Breast epithelium (tissue), 4 donors: ENCODE data around the gene CHFR. TPM values are rescaled to one million over a fixed set of nuclear protein-coding genes. Genes with fewer than 3 reads are reported as not detected.
"Not testable (repeated sequence)": the region's sequence is repeated elsewhere in the genome, so short reads cannot be mapped to it uniquely, and the experiment has no call there.

Source experiments
- DNase-seq, 2 donors: peaks; one replicate each; pipeline ENCODE4 v3.0.0-alpha.2; 2019; ENCODE audit warnings: low spot score in 2 of 2
- H3K27ac ChIP-seq, 2 donors: fragments of 200-600 bp; sonication (generic) in 1 of 2; one replicate each; pipeline ENCODE4 v1.5.1; 2016 to 2019; ENCODE audit warnings: mild to moderate bottlenecking in 1 of 2
- H3K27me3 ChIP-seq, 2 donors: fragments of 200-600 bp; sonication (generic) in 1 of 2; one replicate each; pipeline versions ENCODE4 v1.5.1 to v1.6.0; 2017 to 2019; ENCODE audit warnings: control low read depth in 1 of 2, mild to moderate bottlenecking in 1 of 2
- H3K36me3 ChIP-seq: fragments of 200-600 bp; one replicate; pipeline ENCODE4 v1.5.1; 2019
- H3K4me1 ChIP-seq, 2 donors: fragments of 200-600 bp; sonication (generic); one replicate each; pipeline ENCODE4 v1.5.1; 2016 to 2019; ENCODE audit warnings: control low read depth in 1 of 2
- H3K4me3 ChIP-seq, 3 donors: fragments of 200-600 bp; sonication (generic); 1 replicate in 2 of 3; 2 replicates in 1 of 3; pipeline ENCODE4 v1.5.1; 2016 to 2019; ENCODE audit warnings: mild to moderate bottlenecking in 3 of 3, moderate library complexity in 2 of 3
- H3K9me3 ChIP-seq, 2 donors: fragments of 200-600 bp; sonication (generic) in 1 of 2; one replicate each; pipeline ENCODE4 v1.5.1; 2016 to 2019; ENCODE audit warnings: control low read depth in 1 of 2
- POLR2A ChIP-seq: fragments of 450-650 bp; IDR thresholded peaks from one replicate; pipeline ENCODE4 v1.6.1; 2016; ENCODE audit warnings: antibody characterized with exemption, mild to moderate bottlenecking, moderate library complexity
- POLR2AphosphoS5 ChIP-seq, 3 donors: sonication (generic); formaldehyde crosslinking; IDR thresholded peaks; one replicate each; pipeline ENCODE4 v1.6.1; 2017; ENCODE audit warnings: antibody characterized with exemption in 3 of 3
- intact Hi-C: fragments of 100-400 bp; cut with DNase I; formaldehyde crosslinking; loops from one replicate; pipeline ENCODE4 v1.15.1; 2023; ENCODE audit warnings: low total_unique reads
- total RNA-seq, 3 donors: library from RNA; depleted of rRNA; stranded (reverse); fragments of >200 nt; gene quantifications; one replicate each; pipeline ENCODE4 v1.1.0, GENCODE V29; 2016
- TF ChIP-seq, protein P1 (sequence below), 3 donors: fragments of 450-650 bp; IDR thresholded peaks; one replicate each; pipeline ENCODE4 v1.5.1; 2016 to 2017; ENCODE audit warnings: antibody characterized with exemption in 3 of 3, mild to moderate bottlenecking in 3 of 3, moderate library complexity in 3 of 3

The CHFR gene
- total RNA-seq, 3 donors from 2014 or later: 22.4 to 36.1 (median 26.5) TPM

DNA sequence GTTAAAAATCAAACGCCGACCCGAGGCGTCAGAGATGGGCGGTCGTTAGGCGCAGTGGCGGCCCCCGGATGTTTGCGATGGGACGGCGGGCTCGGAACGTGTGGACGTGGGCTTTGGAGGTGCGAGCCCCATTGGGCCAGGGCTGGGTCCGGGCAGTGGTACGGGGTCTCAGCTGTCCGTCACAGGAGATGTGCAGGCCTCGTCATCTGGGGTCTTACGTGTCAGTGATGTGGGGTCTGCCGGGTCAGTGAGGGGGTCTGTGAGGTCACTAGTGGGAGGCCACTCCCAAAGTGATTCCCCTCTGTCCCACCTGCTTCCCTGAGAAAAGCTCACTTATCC is 21.6 kb upstream of the CHFR start:
- Histone ChIP-seq H3K4me1 (no peaks in the 10 kb centered on the region), H3K27ac (peak overlapping the region; percentile 80 to 94), H3K27me3 (no peaks in the 10 kb centered on the region), H3K9me3 (peaks cover 18 to 23% of the 10 kb centered on the region in 2 donors), H3K4me3 (peak overlapping the region; percentile 43 to 72 (median 64)), H3K36me3 (no peaks in the 10 kb centered on the region)
- TF ChIP-seq POLR2AphosphoS5 (IDR thresholded peaks at IDR 0.05) (no peak), POLR2A (no peak)
- TF ChIP-seq, protein P1, sequence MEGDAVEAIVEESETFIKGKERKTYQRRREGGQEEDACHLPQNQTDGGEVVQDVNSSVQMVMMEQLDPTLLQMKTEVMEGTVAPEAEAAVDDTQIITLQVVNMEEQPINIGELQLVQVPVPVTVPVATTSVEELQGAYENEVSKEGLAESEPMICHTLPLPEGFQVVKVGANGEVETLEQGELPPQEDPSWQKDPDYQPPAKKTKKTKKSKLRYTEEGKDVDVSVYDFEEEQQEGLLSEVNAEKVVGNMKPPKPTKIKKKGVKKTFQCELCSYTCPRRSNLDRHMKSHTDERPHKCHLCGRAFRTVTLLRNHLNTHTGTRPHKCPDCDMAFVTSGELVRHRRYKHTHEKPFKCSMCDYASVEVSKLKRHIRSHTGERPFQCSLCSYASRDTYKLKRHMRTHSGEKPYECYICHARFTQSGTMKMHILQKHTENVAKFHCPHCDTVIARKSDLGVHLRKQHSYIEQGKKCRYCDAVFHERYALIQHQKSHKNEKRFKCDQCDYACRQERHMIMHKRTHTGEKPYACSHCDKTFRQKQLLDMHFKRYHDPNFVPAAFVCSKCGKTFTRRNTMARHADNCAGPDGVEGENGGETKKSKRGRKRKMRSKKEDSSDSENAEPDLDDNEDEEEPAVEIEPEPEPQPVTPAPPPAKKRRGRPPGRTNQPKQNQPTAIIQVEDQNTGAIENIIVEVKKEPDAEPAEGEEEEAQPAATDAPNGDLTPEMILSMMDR (IDR thresholded peaks at IDR 0.05): no peak
- DNase-seq: no peak
- intact Hi-C loops: no loop called here

DNA sequence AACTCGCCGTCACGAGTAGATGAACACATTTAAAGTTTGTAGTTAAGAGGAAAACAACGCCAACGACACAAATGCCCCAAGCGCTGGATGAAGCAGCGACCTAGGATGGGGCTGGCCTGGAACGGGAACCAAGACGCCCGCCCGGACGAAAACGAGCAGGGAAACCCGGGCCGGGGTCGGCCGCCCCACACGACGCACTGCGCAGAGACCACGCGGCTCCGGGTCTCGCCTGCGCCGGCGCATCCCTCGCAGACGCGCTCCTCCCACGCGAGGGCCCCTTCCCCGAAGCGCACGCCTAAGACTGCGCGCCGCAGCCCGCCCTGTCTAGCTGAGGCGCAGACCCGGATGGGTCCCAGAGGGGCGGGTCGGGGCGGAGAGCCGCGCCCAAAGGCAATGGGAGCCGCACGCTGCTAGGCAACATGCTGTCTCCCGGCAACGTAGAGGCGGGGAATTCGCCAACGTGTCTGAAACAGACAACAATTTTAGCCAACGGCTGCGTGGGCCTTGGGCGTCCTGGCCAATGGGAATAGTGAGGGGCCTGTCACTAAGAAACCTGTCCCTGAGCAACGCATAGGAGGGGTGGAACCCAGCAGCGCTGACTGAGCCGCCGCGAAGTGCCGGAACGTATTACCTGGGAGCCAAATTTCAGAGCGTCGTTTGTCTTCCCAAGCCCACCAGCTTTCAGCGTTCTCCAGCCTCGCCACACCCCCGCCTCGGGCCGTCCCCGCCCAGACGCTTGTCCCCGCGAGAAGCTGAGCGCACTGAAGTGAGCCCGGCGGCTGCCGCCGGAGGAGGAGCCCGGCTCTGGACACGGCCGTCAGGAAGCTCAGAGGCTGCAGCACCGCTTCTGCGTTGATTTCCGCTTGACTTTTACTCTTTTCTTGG is 21.0 kb upstream of the CHFR start:
- peak overlapping the region; percentile 80 to 94 for H3K27ac ChIP-seq
- no peaks in the 10 kb centered on the region for H3K36me3 ChIP-seq
- H3K4me3 ChIP-seq: peak overlapping the region; percentile 43 to 72 (median 64)
- intact Hi-C loops: no loop called here
- peak; percentile 96 to 97 for DNase-seq
- H3K9me3 ChIP-seq: peaks cover 16 to 22% of the 10 kb centered on the region in 2 donors
- no peaks in the 10 kb centered on the region for H3K27me3 ChIP-seq
- TF ChIP-seq, protein P1 (IDR thresholded peaks at IDR 0.05): peak in 1 of 3 donors; percentile 12
- TF ChIP-seq POLR2A: peak; percentile 61
- TF ChIP-seq POLR2AphosphoS5 (IDR thresholded peaks at IDR 0.05): peak; percentile 61 to 85 (median 73)
- no peaks in the 10 kb centered on the region for H3K4me1 ChIP-seq

DNA sequence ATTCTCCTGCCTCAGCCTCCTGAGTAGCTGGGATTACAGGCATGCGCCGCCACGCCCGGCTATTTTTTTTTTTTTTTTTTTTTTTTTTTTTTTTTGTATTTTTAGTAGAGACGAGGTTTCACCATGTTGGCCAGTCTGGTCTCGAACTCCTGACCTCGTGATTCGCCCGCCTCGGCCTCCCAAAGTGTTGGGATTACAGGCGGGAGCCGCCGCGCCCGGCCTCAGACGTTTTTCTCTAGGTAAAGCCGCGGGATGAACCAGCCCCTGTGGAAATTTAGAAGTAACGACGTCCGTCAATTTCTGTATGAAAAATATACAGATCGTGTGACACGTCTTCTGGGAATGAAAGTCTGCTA is 20.4 kb upstream of the CHFR start:
- peaks cover 16 to 19% of the 10 kb centered on the region in 2 donors for H3K9me3 ChIP-seq
- H3K27me3 ChIP-seq, H3K36me3 ChIP-seq, H3K4me1 ChIP-seq, intact Hi-C loops, DNase-seq: not testable (repeated sequence)
- peak overlapping the region; percentile 43 to 72 (median 64) for H3K4me3 ChIP-seq
- peak overlapping the region; percentile 80 to 94 for H3K27ac ChIP-seq

DNA sequence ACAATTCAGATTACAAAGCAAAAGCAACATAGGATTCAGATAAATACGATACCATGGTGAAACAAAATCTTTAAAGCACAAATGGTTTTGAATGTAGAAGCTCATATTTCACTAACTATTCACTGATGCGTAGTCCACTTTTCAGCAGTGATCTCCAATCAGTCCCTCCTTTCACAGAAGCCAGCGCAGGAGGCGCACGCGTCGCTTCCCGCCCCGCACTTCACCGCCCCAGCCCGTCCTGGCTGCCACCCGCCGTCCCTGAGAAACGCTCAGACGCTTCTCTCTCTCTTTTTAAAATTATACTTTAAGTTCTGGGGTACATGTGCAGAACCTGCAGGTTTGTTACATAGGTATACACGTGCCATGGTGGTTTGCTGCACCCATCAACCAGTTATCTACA is 19.8 kb upstream of the CHFR start:
- Histone ChIP-seq H3K4me1 (no peaks in the 10 kb centered on the region), H3K4me3 (peak overlapping the region in 2 of 3 donors; percentile 64 to 72), H3K27ac (no peak overlapping the region), H3K27me3 (no peaks in the 10 kb centered on the region), H3K9me3 (peaks cover 14 to 19% of the 10 kb centered on the region in 2 donors), H3K36me3 (no peaks in the 10 kb centered on the region)
- DNase-seq: no peak
- intact Hi-C loops: no loop called here
- TF ChIP-seq, protein P1 (IDR thresholded peaks at IDR 0.05): no peak
- TF ChIP-seq POLR2AphosphoS5 (IDR thresholded peaks at IDR 0.05): no peak
- TF ChIP-seq POLR2A: no peak

DNA sequence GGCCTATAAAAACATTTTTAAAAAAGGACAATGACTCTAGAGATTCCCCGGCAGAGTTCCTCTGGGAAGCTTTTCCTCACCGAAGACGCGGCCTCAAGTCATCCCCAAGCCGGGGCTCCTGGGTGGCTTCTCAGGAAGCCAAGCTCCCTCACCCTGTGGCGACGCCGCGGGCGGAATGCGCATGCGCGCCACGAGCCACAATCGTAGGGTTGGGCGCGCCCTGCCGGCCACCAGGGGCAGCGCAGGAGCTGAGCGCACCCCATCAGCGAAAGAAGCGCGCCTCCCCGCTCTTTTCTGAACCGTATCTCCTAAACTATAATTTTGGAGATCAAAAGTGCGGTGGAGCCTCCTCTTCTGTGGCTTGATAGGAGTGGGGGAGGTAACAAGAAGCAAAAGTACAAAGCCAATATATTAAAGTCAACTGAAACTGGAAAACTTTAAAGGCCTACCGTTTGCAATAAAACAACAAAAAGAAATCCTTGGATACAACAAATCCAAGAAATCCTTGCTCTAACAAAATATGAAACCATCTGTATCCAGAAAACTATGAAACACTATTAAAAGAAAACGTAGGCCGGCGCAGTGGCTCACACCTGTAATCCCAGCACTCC is 17.4 kb upstream of the CHFR start:
- intact Hi-C loops: no loop called here
- TF ChIP-seq POLR2AphosphoS5 (IDR thresholded peaks at IDR 0.05) (no peak), POLR2A (no peak)
- TF ChIP-seq, protein P1 (IDR thresholded peaks at IDR 0.05): peak; percentile 46 to 77 (median 48)
- Histone ChIP-seq H3K4me1 (no peaks in the 10 kb centered on the region), H3K9me3 (peaks cover 4 to 9% of the 10 kb centered on the region in 2 donors), H3K36me3 (no peaks in the 10 kb centered on the region), H3K27ac (no peak overlapping the region), H3K4me3 (peak overlapping the region in 2 of 3 donors; percentile 32 to 53), H3K27me3 (no peaks in the 10 kb centered on the region)
- peak; percentile 38 to 74 for DNase-seq
